Activated CD4-positive, alpha-beta T cell treated with anti-CD3 and anti-CD28 coated beads for 4 hours (primary cell): ENCODE measurements around the gene MAPK4.
"Not testable (repeated sequence)": the region's sequence is repeated elsewhere in the genome, so short reads cannot be mapped to it uniquely, and the experiment has no call there.

Source experiments
- DNase-seq, 2 donors: peaks; one replicate each; pipeline ENCODE4 v3.0.0-alpha.2; 2020

Gene MAPK4

DNA sequence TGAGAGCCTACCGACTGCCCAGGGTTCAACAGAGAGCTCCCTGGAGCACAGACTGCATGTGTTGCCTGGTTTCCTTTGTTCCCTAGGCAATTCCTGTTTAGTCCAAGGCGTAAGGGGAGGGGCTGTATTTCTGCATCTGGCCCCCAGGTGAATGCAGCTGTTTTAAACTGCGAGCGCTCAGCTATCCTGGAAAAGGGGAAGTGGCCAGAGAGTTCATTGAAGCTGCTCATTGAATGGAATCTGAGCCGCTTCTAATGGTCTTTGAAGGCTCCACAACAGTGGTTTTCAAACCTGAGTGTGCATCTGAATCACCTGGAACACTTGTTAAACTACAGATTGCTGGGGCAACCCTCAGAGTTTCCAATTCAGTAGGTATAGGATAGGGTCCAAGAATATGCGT is 18.1 kb downstream of the MAPK4 start:
- no peak for DNase-seq

DNA sequence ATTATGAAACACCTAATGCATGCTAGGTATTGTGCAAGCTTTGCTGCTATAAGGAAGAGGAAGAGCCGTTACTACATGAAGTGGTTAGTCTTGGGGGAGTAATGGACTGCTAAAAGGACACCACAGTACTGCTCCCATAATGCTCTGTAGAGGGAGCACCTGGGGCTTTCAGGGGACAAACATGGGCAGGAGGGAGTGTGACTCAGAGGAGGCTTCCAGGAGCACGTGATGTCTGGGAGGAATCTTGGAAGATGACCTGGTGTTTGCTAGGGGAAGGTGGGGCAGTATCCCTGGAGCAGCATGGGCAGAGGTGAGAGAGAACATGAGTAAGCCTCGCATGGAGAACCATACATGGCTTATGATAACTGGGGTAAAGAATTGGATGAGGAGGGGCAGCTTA is 18.8 kb downstream of the MAPK4 start:
- DNase-seq: no peak

DNA sequence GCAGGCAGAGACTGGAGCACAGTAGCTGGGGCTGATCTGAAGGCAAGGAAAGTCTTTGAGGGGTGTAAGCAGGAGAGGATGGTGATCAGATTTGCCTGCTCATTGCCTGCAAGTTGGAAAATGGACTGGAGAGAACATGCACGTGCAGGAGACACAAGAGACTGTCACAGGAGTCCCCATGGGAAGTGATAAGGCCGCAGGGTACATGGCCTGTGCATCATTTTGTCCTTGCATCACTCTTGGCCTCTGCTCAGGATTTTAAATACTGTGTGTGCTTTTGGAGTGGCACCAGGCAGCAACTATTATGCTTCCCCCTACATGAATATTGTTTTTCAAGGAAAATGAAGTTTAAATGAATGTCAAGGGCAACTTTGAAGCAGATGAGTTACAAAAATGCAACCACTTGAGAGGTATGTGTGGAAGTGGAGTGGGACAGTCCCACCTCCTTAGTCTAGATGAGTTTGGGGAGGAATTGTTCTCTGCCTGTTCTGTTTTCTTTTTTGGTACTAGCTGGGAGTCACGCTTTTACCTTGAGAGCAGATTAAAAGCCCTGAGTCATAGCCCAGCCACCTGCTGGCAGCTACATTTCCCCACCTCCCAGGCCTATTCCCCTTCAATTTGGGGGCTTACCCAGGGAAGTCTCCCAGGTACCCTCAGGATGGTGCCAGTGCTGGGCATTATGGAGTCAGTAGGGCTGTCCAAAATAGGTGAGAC is 19.3 kb downstream of the MAPK4 start:
- DNase-seq: no peak

DNA sequence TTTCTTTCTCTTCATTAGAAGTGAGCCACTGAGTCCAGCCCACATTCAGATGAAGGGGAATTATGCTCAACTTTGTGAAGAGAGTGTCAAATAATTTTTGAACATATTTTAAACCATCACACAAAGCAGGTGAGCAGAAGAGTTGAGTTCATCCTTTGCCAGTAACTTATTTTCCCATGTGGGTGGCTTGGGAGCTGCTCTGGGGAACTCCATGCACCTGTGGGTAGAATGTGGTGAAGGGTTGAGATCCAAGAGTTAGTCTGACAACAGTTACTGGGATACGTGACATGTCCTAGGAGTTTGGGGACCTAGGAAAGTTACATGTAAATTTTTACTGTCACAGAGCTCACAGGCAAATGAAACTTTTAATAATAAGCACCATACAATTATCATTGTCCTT is 21.6 kb downstream of the MAPK4 start:
- no peak for DNase-seq

DNA sequence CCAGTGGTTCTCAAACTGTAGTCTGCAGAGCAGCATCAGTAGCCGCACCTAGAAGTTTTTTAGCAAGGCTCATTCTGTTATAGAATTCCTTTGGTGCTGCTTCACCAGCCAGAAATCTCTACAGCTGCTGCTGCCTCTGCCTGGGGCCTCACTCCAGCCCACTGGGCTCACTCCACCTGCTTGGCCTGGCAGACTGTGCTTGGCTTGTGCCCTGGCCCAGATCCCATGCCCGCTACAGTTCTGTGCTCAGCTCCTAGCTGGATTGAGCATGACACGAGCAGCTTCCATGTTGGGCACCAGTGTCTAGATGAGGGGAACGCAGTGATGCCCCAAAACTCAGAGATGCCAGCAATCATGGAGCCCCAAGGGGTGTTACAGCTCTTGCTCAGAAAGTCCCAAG is 22.6 kb downstream of the MAPK4 start:
- no peak for DNase-seq

DNA sequence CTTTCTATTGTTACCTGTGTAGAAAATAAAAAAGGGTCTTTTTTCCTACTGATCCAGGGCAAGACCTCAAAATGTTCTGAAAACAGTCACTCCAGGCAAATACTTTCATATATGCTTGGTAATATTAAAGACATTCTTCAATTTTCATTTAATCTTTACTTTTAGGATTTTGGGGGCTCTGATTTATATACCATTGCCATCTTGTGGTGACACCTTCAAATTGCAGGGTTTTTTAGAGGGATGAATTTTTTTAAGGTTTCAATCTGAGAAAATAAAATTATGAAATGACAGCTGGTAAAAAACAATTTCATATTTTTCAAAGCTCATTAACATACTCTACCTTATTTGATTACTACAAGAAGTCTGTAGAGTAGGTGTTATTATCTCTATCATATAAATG is 26.8 kb downstream of the MAPK4 start:
- no peak for DNase-seq

DNA sequence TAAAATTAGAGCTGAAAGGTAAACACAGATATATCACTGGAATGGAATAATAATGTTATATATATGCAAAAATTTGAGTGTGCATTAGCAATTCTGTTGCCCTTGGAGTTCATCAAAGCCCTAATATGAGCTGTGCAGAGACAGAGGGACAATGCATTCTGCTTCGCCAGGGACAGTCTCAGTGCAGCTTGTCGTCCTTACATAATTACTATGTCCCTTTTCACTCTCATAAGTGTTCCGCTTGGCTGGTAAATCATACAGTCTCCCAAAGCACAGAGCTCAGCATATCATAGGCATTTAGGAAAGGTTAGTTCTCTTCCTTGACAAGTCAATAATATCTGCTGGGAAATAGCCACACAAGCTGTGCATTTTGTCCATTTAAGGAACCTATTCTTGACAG is 30.7 kb downstream of the MAPK4 start:
- DNase-seq: no peak

DNA sequence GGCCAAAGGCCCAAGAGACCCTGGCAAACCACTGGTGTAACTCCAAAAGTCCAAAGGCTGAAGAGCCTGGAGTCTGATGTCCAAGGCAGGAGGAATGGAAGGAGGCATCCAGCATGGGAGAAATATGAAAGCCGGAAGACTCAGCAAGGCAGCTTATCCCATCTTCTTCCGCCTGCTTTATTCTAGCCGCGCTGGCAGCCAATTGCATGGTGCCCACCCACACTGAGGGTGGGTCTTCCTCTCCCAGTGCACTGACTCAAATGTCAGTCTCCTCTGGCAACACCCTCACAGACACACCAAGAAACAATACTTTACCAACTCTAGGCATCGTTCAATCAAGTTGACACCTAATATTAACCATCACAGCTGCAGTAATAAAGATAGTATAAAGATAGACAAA is 34.1 kb downstream of the MAPK4 start:
- DNase-seq: no peak

DNA sequence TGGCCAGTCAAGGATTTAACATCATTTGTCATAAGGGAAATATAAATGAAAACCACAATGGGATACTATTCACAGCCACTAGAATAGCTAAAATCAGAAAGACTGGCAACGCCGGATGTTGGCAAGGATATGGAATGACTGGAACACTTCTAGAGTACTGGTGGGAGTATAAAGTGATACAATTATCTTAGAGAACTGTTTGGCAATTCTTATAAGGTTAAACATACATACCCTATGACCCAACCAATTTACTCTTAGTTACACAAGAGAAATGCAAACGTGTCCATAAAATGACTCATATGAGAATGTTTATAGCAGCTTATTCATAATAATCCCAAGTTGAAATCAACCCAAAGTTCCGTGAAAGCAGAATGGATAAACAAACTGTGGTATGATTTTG is 35.1 kb downstream of the MAPK4 start:
- no peak for DNase-seq

DNA sequence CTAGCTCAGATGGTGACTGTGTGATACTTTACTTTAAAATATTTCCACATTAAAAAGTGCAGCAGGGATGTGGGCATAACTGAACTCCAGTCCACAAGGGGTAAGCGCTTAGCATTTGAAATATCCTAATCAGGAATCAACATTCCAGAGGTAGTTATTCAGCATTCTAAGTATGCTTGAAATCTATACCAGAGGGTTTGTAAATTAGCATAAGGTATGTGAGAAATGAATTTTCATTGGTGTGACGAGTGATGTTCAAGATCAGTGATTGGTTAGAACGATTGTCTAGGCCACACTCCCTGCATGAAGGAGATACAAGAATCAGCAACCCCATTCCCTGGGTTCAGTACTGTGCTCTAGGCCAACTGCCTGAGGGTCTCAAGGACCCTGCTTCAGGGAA is 42.6 kb downstream of the MAPK4 start:
- DNase-seq: no peak

DNA sequence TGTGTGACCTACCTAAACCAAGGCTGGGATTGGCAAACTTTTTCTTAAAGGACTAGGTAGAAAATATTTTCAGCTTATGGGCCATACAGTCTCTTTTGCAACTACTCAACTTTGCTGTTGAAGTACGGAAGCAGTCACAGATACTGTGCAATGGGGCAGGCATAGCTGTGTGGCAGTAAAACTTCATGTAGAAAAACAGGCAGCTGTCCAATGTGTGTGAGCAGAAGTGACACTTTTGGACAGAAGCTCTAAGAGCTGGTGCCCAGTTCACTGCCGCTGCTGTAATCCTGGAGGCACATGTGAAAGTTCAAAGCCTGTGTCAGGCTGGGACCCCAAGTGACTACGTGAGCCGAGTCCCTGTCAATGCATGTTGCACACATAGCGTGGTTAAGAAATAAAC is 46.7 kb downstream of the MAPK4 start:
- DNase-seq: no peak

DNA sequence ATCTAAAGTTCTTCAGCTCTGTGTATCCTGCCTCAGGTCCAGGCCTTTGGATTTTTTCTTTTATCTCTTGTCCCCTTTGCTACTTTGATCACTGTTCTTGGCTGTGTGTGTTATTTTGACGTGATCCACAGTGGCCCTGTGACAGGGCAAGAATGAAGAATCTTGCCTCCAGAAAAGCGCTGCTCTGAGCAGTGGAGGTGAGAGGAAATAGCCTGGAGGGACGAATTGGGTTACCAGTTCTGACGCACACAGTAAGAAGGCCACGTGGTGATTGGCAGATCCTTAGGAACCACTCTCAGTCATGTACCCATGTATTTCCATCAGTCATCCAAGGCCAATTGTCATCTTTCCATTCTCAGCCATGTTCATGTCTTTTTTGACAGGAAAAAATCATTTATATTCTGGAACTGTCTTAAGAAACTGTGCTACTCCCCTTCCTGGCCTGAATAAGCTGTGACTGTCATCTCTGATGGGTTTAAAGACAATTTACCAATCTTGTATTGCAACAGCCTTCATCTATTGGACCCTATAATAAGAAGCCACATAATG is 47.6 kb downstream of the MAPK4 start:
- no peak for DNase-seq

DNA sequence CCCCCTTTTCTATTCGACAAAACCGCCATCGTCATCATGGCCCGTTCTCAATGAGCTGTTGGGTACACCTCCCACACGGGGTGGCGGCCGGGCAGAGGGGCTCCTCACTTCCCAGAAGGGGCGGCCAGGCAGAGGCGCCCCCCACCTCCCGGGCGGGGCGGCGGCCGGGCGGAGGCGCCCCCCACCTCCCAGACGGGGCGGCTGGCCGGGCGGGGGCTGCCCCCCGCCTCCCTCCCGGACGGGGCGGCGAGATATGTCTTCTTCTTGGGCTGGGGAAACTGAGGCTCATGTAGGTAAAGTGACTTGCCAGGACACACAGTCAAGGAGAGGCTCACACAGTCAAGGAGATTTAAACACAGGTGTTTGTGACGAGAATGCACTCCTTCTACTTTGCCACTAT is 49.3 kb downstream of the MAPK4 start:
- DNase-seq: not testable (repeated sequence)

DNA sequence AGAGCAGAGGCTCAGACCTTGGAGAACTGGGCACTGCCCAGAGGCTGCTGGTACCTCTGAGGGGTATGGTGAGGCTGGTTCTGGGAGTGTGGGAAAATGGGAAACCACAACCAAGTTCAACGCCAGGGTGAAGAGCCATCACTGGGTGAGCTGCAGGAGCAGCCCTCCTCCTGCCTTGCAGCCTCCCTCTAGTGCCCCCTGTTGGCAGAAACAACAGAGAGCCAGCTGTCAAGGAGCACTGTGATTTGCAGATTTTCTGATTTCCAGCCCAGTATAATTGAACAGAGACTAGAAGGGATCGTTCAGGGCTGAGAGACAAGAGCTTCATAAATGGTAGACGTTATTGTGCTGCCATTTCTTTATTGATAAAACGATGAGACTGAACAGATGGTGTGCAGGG is 50.5 kb downstream of the MAPK4 start:
- no peak for DNase-seq

DNA sequence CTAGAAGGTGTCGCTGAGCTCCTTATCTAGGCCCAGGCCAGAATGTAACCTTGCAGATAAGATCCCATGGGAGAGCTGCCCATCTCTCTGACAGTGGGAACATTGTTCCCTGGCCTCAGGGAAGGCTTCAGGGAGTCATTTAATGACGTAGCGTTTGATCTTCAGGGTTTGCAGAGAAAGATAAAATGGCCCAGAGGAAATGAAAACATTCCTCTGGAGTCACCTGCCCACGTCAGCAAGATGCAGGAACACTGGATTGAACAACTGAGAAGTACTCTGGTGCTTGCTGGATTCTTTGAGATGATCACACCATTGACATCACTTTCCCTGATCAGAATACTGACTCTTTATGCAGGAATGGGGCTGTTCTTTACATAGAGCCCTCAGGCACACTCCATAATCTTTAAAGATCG is 51.6 kb downstream of the MAPK4 start:
- no peak for DNase-seq

DNA sequence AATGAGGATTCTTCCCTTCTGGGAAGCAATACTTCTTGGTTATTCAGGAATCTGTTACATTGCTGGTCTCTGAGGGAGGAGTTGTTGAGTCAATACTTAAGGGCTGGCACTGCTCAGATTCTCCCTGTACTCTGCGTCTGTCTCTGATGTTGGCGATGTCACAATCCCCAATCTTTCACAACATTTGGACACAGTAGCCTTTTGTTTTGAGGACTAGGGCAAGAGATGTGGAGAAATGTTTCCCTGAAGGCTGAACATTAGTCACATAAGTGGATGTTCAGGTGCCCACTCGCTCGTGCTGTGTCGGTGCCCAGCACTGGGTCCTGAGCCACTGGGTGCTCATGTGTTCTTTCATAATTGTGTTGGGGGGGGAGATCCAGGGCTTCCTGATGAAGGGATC is 55.0 kb downstream of the MAPK4 start:
- DNase-seq: no peak

DNA sequence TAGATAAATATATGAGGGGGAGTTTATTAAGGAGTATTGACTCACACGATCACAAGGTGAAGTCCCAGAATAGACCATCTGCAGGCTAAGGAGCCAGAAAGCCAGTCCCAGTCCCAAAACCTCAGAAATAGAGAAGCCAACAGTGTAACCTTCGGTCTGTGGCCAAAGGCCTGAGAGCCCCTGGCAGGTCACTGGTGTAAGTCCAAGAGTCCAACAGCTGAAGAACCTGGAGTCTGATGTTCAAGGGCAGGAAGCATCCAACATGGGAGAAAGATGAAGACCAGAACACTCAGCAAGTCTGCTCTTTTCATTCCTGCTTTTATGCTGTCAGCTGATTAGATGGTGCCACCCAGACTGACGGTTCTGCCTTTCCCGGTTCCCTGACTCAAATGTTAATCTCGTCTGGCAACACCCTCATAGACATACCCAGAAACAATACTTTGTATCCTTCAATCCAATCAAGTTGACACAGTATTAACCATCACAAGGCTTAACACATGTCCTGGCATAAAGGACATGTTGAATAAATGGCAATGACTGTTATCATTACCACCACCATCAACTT is 56.7 kb downstream of the MAPK4 start:
- no peak for DNase-seq

DNA sequence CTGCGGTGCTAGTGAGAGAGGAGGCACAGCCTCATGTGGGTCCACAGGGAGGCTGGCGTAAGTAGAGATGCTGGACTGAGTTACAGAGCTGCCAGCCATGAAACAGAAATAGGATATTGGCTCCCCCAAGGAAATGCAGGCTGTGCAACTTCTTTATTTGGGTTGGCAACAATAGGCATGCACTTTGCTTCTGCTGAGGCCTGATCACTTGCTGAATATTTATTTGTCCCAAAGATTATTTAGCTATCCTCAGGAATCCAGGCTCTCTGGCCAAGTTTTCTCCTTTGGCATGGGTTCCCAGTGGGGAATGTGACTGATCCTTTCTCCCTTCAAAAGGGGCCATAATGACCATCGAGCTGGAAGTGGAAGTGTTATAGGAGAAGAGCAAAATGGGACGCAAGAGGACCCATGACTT is 60.0 kb downstream of the MAPK4 start:
- no peak for DNase-seq

DNA sequence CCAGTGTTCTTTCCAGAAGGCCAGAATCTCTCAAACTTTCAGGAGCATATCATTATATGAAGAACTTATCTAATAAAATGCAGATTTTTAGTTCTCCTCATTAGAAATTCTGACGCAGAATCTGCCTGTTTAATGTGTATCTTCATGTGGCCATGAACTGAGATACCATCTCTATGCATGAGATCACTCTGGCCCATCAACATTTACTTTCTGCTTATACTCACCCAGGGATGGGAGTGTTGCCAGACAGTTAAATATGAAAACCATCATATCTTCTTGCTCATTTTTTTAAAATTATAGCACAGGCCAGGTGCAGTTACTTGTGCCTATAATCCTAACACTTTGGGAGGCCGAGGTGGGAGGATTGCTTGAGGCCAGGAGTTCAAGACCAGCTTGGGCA is 60.4 kb downstream of the MAPK4 start:
- no peak for DNase-seq

DNA sequence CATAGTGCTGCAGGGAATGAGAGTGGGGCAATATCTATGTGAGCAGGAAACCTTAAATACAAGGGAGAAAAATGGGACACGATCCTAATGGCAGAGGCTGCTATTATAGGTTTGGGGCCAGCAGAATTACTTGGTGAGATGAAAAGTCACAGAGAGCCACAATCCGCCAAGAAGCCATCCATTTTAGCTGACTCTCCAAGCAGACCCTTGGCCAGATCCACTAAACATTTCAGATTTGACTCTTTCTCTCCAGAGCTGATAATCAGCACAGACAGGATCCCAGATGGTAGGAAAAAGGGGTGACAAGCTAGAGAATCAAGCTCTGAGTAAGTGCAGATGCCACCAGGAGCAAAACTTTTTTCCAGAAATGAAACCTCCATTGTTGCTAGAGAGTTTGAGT is 61.5 kb downstream of the MAPK4 start:
- DNase-seq: no peak

DNA sequence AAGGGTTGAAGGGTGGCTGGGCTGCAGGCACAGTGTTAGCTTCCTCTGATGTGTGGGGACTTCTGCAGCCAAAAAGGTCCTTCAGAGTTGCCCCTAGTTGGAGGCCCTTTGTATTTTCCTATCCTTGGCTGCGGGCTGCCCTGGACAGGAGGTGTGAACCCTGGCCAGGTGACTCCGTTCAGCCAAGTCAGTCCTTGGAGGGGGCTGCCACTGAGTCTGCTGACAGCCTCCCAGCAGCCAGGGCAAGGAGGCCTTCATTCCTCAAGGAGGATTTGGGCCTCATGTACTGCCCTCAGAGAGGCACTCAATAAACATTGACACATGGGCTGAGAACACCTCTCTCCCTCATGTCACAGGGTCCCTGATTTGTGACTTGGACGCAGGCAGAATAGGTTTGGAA is 62.4 kb downstream of the MAPK4 start:
- DNase-seq: no peak

DNA sequence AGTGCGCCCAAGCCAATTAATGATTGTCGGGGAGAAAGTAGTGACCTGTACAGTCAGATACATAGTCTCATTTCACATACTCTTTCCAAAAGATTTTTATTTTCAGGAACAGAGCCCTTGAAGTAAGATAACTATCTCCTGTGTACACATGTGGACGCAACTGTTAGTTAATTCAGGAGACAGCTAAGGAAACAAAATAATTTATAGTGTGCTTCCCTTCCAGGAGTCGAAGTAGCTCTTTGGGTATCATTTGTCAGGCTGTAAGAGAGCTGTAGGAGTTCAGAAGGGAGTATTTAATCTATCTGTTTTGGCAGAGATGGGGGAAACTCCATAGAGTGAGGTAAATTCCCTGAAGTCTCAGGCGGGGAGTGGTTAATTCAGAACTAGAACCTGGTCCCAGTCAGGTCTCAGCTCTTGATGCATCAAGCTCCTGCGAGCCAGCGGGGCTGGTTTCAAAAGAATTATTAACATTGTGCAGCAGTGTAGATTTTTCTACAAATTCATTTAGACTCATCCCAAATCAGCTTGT is 63.0 kb downstream of the MAPK4 start:
- no peak for DNase-seq

DNA sequence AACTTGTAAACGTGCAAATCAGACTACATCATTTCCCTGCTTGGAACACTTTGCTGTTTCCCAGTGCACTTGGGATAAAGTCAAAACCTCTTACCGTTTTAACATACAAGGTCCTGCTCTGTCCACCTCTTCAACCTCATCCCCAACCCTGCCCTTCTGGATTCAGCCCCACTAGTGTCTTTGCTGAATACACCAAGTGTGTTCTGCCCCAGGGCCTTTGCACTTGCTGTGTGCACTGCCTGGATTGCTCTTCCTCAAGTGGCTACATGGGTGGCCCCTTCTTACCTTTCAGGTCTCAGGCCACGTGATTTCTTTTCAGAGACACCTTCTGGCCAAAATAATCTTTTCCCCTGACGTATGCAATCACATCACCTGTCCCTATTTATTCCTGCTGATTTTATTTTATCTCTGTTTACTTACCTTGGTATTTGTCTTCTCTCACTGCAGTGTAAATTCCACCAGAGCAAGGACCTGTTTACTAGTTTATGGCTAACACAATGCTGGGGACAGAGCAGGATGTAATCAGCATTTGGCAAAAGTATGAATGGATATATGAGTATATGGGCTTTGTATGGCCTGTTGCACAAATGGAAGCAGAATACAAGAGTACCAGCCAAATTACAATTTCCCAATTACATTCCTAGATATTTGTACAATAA is 63.9 kb downstream of the MAPK4 start:
- no peak for DNase-seq

DNA sequence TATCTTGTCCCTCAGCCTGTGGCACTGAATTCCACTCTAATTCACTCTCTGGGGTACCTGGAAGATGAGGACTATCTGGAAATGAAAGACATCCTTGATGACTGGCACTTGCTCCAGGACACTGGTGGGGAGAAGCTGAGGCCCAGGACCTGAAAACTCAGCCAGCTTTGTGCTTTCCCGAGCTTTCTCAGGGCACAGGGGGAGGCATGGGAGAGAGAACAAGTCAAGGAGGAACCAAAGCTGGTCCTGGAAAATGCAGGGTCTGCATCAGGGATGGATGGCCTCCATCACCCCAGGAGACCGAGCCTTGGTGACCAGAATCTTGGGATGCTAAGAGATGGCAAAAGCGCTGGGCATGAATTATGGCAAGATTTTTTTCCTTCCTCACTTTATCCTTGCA is 65.1 kb downstream of the MAPK4 start:
- DNase-seq: no peak
